IPS-20b (cell line): ENCODE results near the gene RARS1.

Source experiments
- H3K27ac ChIP-seq: one replicate; pipeline ENCODE4 v1.5.1; 2013; ENCODE audit warnings: low read length
- H3K27me3 ChIP-seq: 2 replicates; pipeline ENCODE4 v1.6.1; 2013; ENCODE audit warnings: mild to moderate bottlenecking, low read length, inconsistent platforms; ENCODE audit not compliant: insufficient read depth
- H3K36me3 ChIP-seq: 2 replicates; pipeline ENCODE4 v1.6.1; 2013; ENCODE audit warnings: low read depth, mild to moderate bottlenecking, inconsistent platforms, low read length, moderate library complexity; ENCODE audit not compliant: insufficient read depth
- H3K4me1 ChIP-seq: 2 replicates; pipeline ENCODE4 v1.6.1; 2013; ENCODE audit warnings: mild to moderate bottlenecking, control low read depth, inconsistent platforms, low read length, moderate library complexity; ENCODE audit not compliant: insufficient read depth
- H3K4me3 ChIP-seq: 2 replicates; pipeline ENCODE4 v1.5.1; 2013; ENCODE audit warnings: mild to moderate bottlenecking, low read length, inconsistent platforms
- H3K9ac ChIP-seq: 2 replicates; pipeline ENCODE4 v1.6.1; 2013; ENCODE audit warnings: low read depth, mild to moderate bottlenecking, inconsistent platforms, low read length, moderate library complexity
- H3K9me3 ChIP-seq: 2 replicates; pipeline ENCODE4 v1.6.1; 2013; ENCODE audit warnings: mild to moderate bottlenecking, low read depth, low read length, inconsistent platforms; ENCODE audit not compliant: insufficient read depth

RARS1 gene

GRCh38 chr5:168463081-168463480, 23.2 kb upstream of the RARS1 start:
- Histone ChIP-seq H3K4me3 (no peak overlapping the region), H3K27me3 (no peaks in the 10 kb centered on the region), H3K4me1 (no peaks in the 10 kb centered on the region), H3K36me3 (peaks cover 83% of the 10 kb centered on the region), H3K9ac (no peak overlapping the region), H3K27ac (no peak overlapping the region), H3K9me3 (no peaks in the 10 kb centered on the region)

DNA sequence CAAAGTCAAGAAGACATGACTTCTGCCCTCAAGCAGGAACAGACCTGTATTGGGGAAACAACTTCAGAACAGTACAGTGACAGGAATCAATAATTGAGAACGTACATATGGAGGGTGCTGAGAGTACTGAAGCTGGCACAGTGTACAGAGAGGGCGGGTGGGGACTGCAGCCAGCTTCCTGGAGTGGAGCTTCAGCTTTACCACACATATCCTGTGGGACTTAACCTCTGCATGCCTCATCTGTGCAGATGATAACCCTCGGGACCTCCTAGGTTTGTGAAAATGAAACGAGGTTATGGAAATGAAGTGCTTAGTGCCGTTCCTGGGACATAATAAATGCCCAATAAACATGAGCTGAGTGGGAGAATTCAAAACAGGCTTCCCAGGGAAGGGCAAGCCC, 22.1 kb upstream of the RARS1 start:
- H3K9ac ChIP-seq: no peak overlapping the region
- no peaks in the 10 kb centered on the region for H3K9me3 ChIP-seq
- H3K4me1 ChIP-seq: no peaks in the 10 kb centered on the region
- no peak overlapping the region for H3K27ac ChIP-seq
- H3K27me3 ChIP-seq: no peaks in the 10 kb centered on the region
- no peak overlapping the region for H3K4me3 ChIP-seq
- peaks cover 83% of the 10 kb centered on the region for H3K36me3 ChIP-seq

DNA sequence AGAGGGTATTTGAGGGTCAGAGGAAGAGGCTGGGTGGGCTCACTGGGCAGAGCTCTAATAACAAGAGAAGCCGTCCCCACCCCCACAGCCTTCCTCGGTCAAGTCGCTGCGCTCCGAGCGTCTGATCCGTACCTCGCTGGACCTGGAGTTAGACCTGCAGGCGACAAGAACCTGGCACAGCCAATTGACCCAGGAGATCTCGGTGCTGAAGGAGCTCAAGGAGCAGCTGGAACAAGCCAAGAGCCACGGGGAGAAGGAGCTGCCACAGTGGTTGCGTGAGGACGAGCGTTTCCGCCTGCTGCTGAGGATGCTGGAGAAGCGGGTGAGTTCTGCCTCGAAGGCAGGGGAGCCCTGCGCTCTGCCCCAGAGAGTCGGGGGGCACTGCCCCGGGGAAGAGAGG, 21.6 kb upstream of the RARS1 start:
- Histone ChIP-seq H3K9ac (no peak overlapping the region), H3K27me3 (no peaks in the 10 kb centered on the region), H3K9me3 (no peaks in the 10 kb centered on the region), H3K4me1 (no peaks in the 10 kb centered on the region), H3K27ac (no peak overlapping the region), H3K4me3 (no peak overlapping the region), H3K36me3 (peaks cover 83% of the 10 kb centered on the region)

GRCh38 chr5:168467755-168468330, 18.4 kb upstream of the RARS1 start:
- Histone ChIP-seq H3K27me3 (no peaks in the 10 kb centered on the region), H3K9ac (no peak overlapping the region), H3K9me3 (no peaks in the 10 kb centered on the region), H3K4me3 (no peak overlapping the region), H3K27ac (no peak overlapping the region), H3K4me1 (no peaks in the 10 kb centered on the region), H3K36me3 (peaks cover 75% of the 10 kb centered on the region)

GRCh38 chr5:168468836-168469235, 17.4 kb upstream of the RARS1 start:
- H3K27me3 ChIP-seq: no peaks in the 10 kb centered on the region
- H3K9ac ChIP-seq: no peak overlapping the region
- no peak overlapping the region for H3K27ac ChIP-seq
- H3K36me3 ChIP-seq: peaks cover 68% of the 10 kb centered on the region
- no peaks in the 10 kb centered on the region for H3K4me1 ChIP-seq
- H3K9me3 ChIP-seq: no peaks in the 10 kb centered on the region
- H3K4me3 ChIP-seq: no peak overlapping the region

DNA sequence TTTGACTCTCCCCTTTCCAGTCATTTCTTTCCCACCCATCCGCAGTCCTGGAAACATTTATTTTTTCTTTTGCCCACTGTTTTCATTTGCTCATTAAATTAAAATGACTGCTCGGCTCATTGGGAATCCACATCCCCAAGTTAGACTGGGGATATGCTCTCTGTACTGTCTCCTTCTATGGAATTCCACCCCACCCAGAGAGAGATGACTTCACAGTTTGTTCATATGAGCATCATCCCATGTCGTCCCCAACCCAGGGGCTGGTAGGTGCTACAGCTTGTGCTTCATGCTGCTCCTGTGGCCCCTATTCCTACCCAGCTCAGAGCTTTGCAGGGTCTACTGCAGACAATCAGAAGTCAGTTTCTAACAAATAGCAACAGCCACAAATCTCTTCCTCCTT, 16.5 kb upstream of the RARS1 start:
- H3K9ac ChIP-seq: no peak overlapping the region; the same call in 1 of the 2 replicates
- H3K36me3 ChIP-seq: peaks cover 58% of the 10 kb centered on the region
- no peaks in the 10 kb centered on the region for H3K9me3 ChIP-seq
- no peak overlapping the region for H3K4me3 ChIP-seq
- no peak overlapping the region for H3K27ac ChIP-seq
- H3K4me1 ChIP-seq: no peaks in the 10 kb centered on the region
- H3K27me3 ChIP-seq: no peaks in the 10 kb centered on the region

- no peak overlapping the region for H3K9ac ChIP-seq
- H3K27me3 ChIP-seq: no peaks in the 10 kb centered on the region
- no peak overlapping the region for H3K4me3 ChIP-seq
- H3K27ac ChIP-seq: no peak overlapping the region
- H3K9me3 ChIP-seq: no peaks in the 10 kb centered on the region
- no peaks in the 10 kb centered on the region for H3K4me1 ChIP-seq
- peaks cover 45% of the 10 kb centered on the region for H3K36me3 ChIP-seq
Measured at GRCh38 chr5:168471785-168472184, 14.5 kb upstream of the RARS1 start.

- Histone ChIP-seq H3K4me3 (no peak overlapping the region), H3K4me1 (no peaks in the 10 kb centered on the region), H3K9me3 (no peaks in the 10 kb centered on the region), H3K36me3 (peaks cover 43% of the 10 kb centered on the region), H3K9ac (no peak overlapping the region), H3K27ac (no peak overlapping the region), H3K27me3 (no peaks in the 10 kb centered on the region)
Measured at GRCh38 chr5:168472329-168472728, 13.9 kb upstream of the RARS1 start.

DNA sequence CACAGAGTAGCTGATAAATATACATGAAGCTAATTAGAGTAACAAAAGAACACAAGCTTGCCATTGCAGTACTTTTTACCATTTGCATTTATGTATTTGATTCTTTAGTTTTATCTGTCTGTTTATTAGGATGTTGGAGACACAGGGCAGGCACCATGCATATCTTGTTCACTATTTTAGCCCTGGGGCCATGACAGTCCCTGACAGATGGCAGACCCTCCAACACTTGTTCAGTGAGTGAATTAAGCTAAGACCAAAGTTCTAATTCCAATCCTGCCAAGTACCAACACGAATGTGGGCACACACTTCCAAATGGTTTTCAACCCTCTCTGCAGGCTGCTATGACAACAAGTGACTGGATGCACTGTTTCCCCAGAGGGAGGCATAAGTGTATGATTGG, 12.0 kb upstream of the RARS1 start:
- Histone ChIP-seq H3K36me3 (peaks cover 23% of the 10 kb centered on the region; the same call in 1 of the 2 replicates), H3K4me3 (no peak overlapping the region), H3K9me3 (no peaks in the 10 kb centered on the region), H3K27me3 (no peaks in the 10 kb centered on the region), H3K9ac (no peak overlapping the region), H3K4me1 (no peaks in the 10 kb centered on the region), H3K27ac (no peak overlapping the region)

DNA sequence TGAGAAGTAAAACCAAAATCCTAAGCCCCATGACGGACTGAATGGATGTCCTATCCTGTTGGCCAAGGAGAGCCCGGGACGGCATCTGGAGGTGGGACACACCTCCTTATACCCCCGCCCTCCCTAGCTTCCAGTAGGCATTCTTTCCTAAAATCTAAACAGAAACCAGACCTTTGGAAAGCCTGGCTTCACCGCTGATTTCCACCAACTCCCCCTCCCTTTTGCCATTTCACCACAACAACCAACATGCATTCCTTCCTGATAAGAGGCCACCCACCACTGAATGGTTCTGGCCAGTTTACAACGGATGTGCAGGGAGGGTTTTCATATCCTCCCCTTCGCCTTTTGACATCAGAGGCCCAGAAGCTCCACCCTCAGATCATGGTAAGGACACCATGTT, 9.2 kb upstream of the RARS1 start:
- Histone ChIP-seq H3K36me3 (peaks cover 9% of the 10 kb centered on the region; the same call in 1 of the 2 replicates), H3K27ac (no peak overlapping the region), H3K9me3 (no peaks in the 10 kb centered on the region), H3K4me1 (no peaks in the 10 kb centered on the region), H3K4me3 (no peak overlapping the region), H3K9ac (no peak overlapping the region), H3K27me3 (no peaks in the 10 kb centered on the region)

DNA sequence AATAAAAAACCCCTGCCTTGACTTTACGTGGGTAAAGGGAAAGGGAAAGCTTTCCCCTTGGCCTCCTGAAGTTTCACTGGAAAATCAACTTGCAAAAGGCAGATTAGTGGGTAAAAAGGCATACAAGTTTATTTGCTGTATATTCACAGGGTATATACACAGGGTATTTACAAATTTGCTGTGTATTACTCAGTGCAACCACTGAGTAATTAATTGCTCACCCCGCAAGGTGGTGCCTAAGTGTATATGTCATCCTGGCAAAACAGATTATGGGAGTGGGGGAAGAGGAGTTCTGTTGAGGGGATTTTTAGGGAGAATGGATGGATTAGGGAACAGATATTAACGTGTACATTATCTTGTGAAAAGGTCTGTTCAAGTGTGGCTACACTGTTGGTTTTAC, 7.1 kb upstream of the RARS1 start:
- H3K9me3 ChIP-seq: no peaks in the 10 kb centered on the region
- no peaks in the 10 kb centered on the region for H3K4me1 ChIP-seq
- no peaks in the 10 kb centered on the region for H3K36me3 ChIP-seq
- no peak overlapping the region for H3K9ac ChIP-seq
- no peak overlapping the region for H3K4me3 ChIP-seq
- H3K27me3 ChIP-seq: no peaks in the 10 kb centered on the region; the same call in 1 of the 2 replicates
- no peak overlapping the region for H3K27ac ChIP-seq

DNA sequence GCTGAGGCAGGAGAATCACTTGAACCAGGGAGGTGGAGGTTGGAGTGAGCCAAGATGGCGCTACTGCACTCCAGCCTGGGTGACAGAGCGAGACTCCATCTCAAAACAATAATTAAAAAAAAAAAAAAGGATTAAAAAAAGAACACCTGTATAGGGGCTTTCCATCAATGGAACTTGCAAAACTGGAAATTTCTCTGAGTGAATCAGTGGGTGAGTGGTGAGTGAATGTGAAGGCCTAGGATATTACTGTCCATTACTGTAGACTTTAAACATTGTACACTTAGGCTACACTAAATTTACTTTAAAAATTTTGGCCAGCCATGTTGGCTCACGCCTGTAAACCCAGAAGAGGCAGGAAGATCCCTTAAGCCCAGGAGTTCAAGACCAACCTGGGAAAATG, 5.7 kb upstream of the RARS1 start:
- Histone ChIP-seq H3K9me3 (no peaks in the 10 kb centered on the region), H3K4me3 (no peak overlapping the region), H3K36me3 (no peaks in the 10 kb centered on the region), H3K9ac (no peak overlapping the region), H3K4me1 (no peaks in the 10 kb centered on the region), H3K27me3 (no peaks in the 10 kb centered on the region; the same call in 1 of the 2 replicates), H3K27ac (no peak overlapping the region)
